Measurements from ENCODE around the gene EOMES.

EOMES gene

DNA sequence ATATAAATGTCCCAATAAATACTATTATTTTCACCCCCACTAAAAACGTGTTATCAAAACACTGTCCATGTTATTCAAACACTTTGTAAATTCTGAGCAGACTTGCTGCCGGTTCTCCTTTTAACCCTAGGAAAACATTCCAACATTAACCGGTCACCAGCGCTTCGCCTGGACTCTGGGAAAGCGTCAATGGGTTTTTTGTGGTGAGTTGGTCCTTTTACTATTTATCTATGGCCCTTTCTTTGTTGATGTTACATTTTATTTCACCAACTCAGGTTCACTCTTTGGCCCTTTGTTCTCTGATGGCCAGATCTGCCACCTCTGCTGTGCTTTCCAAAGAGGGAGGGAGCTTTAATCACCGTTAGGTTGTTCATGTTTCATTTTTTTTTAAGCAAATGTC lies 4.1 kb upstream of the EOMES start:
- Mint-ChIP-seq H3K9me3 (no peaks in the 10 kb centered on the region), H3K4me1 (peaks cover 58% of the 10 kb centered on the region), H3K4me3 (no peak overlapping the region), H3K27ac (no peak overlapping the region), H3K36me3 (no peaks in the 10 kb centered on the region), H3K27me3 (peaks cover 89% of the 10 kb centered on the region)
- no peak for ATAC-seq

DNA sequence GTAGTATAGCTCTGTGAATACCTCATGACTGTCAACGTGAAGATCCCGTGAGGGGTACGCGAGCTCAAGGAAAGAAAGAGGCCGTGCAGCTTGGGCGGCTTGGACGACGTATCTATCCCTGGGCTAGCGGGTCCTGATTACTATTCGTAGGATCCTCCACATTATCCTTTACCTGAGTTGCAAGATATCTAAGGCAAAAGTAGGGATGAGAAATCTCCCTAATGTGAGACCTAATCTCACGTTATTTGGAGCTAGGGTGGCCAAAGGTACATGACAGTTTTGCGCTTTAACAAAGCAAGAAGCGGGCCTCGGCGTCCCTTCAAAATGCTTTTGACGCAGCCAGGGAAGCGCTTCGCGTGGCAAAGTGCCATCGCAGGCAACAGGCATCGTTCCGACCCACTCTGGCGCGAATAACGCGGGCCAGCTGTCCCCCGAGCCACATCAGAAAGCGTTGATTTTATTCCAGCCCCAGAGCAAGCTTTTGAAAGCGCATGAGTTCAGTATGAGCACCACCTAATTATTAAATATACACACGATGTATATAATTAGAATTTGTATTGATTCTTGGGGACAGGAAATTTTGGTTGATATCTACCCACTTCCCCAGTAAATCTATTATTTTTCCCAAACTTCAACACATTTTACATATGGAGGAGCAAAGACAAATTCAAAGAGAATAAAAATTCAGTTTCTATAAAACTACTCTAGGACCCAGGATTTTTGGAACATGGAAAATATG lies 2.5 kb upstream of the EOMES start:
- no peak for ATAC-seq
- H3K4me1 Mint-ChIP-seq: peaks cover 48% of the 10 kb centered on the region
- no peak overlapping the region for H3K4me3 Mint-ChIP-seq
- H3K27me3 Mint-ChIP-seq: peaks cover 89% of the 10 kb centered on the region
- no peaks in the 10 kb centered on the region for H3K9me3 Mint-ChIP-seq
- no peaks in the 10 kb centered on the region for H3K36me3 Mint-ChIP-seq
- H3K27ac Mint-ChIP-seq: no peak overlapping the region

DNA sequence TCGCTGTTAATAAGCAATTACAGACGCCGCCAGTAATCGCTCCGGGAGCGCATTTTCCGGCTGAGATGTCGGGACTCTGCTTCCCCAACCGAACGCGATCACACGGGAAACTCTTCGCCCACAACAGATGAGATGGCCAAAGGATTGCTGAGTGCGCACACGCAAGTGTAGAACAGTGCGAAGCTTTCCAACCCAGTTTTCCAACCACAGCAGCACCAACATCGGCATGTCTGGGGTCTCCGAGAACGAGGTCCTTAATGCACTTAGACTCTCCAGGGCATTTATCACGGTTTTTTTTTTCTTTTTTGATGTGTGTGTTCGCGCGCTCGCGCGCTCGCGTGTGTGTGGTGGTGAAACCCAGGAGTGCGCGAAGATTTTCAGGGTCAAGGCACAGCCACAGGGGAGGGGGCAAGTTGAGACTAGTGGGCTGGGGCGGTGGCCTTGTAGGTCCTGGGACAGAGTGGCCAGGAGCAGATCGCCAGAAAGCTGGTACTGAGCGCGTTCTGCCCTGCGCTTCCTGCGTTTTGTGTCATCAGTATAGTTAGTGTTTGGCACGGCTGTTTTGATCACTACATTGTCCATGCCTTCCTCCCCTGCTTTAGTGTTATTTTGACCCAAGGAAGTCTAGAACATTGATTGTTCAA lies 1.8 kb upstream of the EOMES start:
- no peaks in the 10 kb centered on the region for H3K36me3 Mint-ChIP-seq
- peaks cover 89% of the 10 kb centered on the region for H3K27me3 Mint-ChIP-seq
- no peaks in the 10 kb centered on the region for H3K9me3 Mint-ChIP-seq
- no peak for ATAC-seq
- H3K27ac Mint-ChIP-seq: no peak overlapping the region
- H3K4me3 Mint-ChIP-seq: no peak overlapping the region
- peaks cover 42% of the 10 kb centered on the region for H3K4me1 Mint-ChIP-seq

DNA sequence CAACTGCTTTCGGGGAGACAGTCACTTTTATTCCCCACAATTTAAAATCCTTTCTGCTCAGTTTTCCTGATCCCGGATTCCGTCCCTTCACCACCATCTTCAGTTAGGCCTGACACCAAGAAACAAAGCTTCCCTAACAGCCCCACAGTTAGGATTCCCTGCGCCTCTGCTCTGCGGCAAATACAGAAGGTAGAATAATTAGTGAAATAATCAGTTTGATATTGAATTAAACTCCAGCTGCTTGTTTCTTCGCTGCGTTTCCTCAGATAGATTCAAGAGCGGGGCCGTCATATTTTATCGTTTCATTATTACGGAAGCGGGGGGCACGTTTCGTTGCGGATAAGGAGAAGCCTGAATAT lies 1.3 kb upstream of the EOMES start:
- peaks cover 37% of the 10 kb centered on the region for H3K4me1 Mint-ChIP-seq
- ATAC-seq: no peak

DNA sequence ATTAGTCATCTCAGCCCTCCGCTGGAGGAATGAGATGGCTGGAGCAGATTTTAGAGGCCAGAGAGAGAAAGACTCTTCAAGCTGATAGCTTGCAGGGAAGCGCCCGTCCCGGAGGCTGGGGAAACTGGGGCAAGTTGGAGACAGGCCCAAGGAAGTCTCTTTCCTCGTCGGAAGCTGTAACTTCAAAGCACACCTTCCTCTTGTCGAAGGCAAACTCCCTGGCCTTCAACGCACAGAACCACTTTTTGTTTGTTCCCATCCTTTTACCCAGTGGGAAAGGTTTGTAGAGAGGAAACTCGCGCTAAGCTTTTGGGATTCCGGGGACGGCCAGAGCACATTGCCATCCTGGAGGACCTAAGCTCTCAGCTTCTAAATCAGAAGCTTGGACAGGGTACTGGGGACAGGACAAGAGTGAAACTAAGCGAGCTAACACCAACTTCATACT lies 900 bp upstream of the EOMES start:
- ATAC-seq: no peak
- peaks cover 33% of the 10 kb centered on the region for H3K4me1 Mint-ChIP-seq
- no peaks in the 10 kb centered on the region for H3K36me3 Mint-ChIP-seq
- no peaks in the 10 kb centered on the region for H3K9me3 Mint-ChIP-seq
- no peak overlapping the region for H3K4me3 Mint-ChIP-seq
- H3K27ac Mint-ChIP-seq: no peak overlapping the region
- peaks cover 89% of the 10 kb centered on the region for H3K27me3 Mint-ChIP-seq

More for the DNA sequence above, 1.3 kb upstream of the EOMES start:
- Mint-ChIP-seq H3K9me3 (no peaks in the 10 kb centered on the region), H3K4me3 (no peak overlapping the region), H3K36me3 (no peaks in the 10 kb centered on the region), H3K27ac (no peak overlapping the region), H3K27me3 (peaks cover 89% of the 10 kb centered on the region)

DNA sequence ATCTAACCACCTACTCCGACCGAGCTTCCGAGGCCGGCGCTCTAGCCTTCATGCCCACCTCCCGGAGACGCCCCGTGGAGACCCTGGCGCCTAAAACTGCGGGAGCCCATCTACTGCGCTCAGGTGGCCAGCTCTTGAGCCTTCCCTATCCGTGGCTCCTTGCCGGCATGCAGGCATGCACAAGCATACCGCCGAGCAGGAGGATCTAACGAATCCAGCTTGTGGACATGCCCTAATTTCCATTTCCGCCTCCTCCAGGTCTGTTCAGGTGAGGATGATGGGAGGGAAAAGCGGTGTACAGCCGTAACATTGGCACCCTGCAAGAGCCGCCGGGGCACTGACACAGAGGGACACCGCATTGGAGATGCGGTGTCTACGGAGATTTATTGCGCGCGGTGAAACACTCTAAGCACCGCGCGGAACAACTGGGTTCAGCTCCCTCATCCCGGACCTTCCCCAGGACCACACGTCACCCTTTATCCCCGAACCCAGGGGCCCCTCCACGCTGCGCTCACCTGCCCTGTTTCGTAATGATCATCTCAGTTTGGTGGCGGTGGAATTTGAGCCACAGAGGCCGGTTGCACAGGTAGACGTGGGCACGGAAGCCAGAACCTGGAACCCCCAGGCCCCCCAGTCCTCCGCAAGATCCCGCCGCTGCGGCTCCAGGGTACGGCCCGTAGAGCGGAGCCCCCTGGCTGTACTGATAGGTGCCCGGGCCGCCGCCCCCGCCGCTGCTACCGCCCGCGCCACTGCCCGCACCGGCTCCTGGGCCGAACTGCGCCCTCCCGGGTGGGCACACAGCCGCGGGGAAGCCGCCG lies 1.0 kb downstream of the EOMES start:
- Mint-ChIP-seq H3K4me1 (peaks cover 30% of the 10 kb centered on the region), H3K4me3 (peak overlapping the region; percentile 56), H3K9me3 (no peaks in the 10 kb centered on the region), H3K27me3 (peaks cover 90% of the 10 kb centered on the region), H3K36me3 (no peaks in the 10 kb centered on the region), H3K27ac (no peak overlapping the region)
- ATAC-seq: no peak

DNA sequence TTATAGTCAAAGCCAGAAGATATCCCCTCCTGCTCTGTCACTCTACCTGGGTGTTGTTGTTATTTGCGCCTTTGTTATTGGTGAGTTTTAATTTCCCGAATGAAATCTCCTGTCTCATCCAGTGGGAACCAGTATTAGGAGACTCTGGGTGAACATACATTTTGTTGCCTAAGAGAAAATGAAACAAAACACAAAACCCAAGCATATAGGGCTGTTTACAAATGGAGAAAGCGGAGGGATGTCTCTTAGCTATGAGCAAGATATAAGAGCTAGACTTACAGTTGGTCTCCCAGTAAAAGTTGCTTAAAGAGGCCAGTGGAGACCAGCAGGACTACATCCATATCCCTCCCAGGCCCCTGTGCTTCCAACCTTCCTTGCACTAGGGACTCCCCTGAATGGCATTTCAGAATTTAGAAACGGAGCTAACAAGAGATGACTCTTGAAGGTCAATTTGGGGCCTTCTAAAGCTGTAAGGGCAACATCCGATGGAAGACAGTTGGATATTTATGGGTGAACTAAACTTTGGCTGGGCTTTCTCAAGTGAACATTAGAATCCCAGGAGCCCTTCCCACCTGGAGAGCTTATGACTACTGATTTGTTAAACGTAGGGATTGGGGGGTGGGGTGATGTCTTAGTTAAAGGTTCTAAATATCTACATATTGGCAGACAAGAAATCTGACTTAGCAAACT lies 2.7 kb downstream of the EOMES start:
- Mint-ChIP-seq H3K9me3 (no peaks in the 10 kb centered on the region), H3K36me3 (no peaks in the 10 kb centered on the region), H3K27ac (no peak overlapping the region), H3K27me3 (peaks cover 94% of the 10 kb centered on the region), H3K4me1 (peaks cover 39% of the 10 kb centered on the region), H3K4me3 (no peak overlapping the region)
- no peak for ATAC-seq

DNA sequence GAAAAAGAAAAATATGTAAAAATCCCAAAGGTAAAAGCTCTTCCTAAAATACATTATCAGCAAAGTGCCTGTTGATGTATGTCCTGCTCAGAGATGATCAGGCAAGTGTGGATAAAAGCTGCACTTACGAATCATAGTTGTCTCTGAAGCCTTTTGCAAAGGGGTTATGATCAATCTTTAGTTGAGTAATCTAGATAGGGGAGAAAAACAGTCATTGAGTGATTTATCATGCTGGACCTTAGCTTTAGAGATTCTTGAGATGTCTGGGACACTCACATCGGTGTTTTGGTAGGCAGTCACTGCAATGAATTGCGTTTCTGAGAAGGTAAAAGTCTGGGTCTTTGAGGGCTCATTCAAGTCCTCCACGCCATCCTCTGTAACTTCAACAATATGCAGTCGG lies 3.7 kb downstream of the EOMES start:
- no peak for ATAC-seq
- no peaks in the 10 kb centered on the region for H3K36me3 Mint-ChIP-seq
- no peaks in the 10 kb centered on the region for H3K9me3 Mint-ChIP-seq
- H3K4me3 Mint-ChIP-seq: no peak overlapping the region
- H3K27me3 Mint-ChIP-seq: peaks cover 94% of the 10 kb centered on the region
- peaks cover 40% of the 10 kb centered on the region for H3K4me1 Mint-ChIP-seq
- H3K27ac Mint-ChIP-seq: no peak overlapping the region

DNA sequence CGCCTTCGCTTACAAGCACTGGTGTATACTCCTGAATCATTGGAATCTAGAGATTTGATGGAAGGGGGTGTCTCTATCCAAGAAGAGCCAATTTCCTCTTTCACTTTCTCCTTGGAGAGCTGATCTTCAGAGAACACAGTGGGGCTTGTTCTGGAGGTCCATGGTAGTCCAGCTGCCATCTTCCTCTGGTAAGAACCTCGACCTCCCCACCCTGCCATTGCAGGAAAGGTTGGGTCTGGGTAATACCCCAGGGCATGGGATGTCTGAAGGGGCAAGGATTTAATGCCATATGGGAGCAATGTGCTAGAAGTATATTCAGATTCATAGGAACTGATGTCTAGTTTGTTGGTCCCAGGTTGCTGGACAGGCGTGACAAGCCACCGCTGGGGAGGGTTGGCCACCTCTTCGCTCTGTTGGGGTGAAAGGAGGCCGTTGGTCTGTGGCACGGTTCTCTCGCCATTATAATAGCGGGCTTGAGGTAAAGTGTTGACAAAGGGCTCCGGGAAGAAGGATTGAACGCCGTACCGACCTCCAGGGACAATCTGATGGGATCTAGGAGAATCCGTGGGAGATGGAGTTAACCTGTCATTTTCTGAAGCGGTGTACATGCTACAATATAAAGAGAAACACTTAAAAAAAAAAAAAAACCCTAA lies 4.8 kb downstream of the EOMES start:
- peaks cover 41% of the 10 kb centered on the region for H3K4me1 Mint-ChIP-seq
- H3K4me3 Mint-ChIP-seq: no peak overlapping the region
- H3K27me3 Mint-ChIP-seq: peaks cover 94% of the 10 kb centered on the region
- no peaks in the 10 kb centered on the region for H3K9me3 Mint-ChIP-seq
- no peak for ATAC-seq
- no peaks in the 10 kb centered on the region for H3K36me3 Mint-ChIP-seq
- H3K27ac Mint-ChIP-seq: no peak overlapping the region

DNA sequence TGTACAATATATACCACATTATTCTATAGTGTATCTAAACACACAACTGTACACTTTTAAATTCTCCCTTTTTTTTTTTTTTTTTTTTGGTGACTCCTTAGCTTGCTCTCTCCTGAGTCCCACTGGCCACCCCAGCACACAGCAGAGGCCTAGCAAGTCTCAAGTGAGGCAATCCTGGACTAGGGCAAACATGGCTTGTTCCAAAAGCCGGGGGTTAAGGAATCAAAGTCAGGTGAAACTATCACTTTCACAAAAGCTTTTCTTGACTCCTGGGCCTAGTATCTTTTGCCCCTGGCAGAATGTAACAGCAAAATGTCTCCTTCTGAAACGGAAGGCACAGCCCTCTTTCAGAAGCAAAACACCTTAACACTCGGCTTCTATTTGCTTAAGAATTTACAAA lies 5.8 kb downstream of the EOMES start:
- H3K36me3 Mint-ChIP-seq: no peaks in the 10 kb centered on the region
- H3K4me1 Mint-ChIP-seq: peaks cover 42% of the 10 kb centered on the region
- H3K4me3 Mint-ChIP-seq: no peak overlapping the region
- H3K9me3 Mint-ChIP-seq: no peaks in the 10 kb centered on the region
- no peak for ATAC-seq
- peaks cover 97% of the 10 kb centered on the region for H3K27me3 Mint-ChIP-seq
- H3K27ac Mint-ChIP-seq: no peak overlapping the region

DNA sequence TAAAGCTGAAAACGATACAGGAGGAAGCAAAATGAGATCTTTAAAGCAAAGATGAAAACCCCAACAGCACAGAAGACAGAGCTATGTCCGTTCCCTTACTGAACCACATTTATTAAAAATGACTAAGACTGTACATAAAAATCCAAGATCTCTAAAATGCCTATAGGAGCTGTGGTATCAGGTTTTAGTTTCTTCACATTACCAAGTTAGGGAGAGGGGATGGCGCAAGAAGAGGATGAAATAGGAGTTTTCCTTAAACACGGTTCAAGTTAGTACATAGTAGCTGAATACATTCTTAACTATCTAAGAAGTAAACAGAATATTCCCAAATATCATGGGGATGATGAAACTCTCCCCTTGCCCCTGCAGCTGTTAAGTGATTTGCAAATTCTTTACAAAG lies 6.3 kb downstream of the EOMES start:
- no peaks in the 10 kb centered on the region for H3K36me3 Mint-ChIP-seq
- peaks cover 37% of the 10 kb centered on the region for H3K4me1 Mint-ChIP-seq
- H3K9me3 Mint-ChIP-seq: no peaks in the 10 kb centered on the region
- ATAC-seq: no peak
- no peak overlapping the region for H3K4me3 Mint-ChIP-seq
- H3K27ac Mint-ChIP-seq: no peak overlapping the region
- H3K27me3 Mint-ChIP-seq: peaks cover 97% of the 10 kb centered on the region

DNA sequence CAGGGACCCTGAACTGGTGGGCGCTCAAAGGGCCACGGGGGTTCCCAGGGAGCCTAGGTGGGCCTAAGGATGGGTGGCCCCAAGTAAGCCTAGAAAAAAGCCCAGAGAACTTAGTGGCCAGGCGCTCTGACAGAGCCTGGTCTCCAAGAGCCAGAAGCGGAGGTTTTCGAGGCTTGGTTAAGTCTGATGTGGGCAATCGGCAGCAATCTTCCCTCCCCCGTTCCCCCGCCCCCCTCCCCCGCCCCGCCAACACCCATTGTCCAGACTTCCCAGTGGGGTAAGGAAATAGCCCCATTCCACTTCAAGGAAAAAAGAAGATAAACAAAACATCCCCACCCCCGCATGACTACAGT lies 6.7 kb downstream of the EOMES start:
- peaks cover 35% of the 10 kb centered on the region for H3K4me1 Mint-ChIP-seq
- H3K36me3 Mint-ChIP-seq: no peaks in the 10 kb centered on the region
- peaks cover 97% of the 10 kb centered on the region for H3K27me3 Mint-ChIP-seq
- H3K9me3 Mint-ChIP-seq: no peaks in the 10 kb centered on the region
- no peak overlapping the region for H3K4me3 Mint-ChIP-seq
- H3K27ac Mint-ChIP-seq: no peak overlapping the region
- no peak for ATAC-seq

DNA sequence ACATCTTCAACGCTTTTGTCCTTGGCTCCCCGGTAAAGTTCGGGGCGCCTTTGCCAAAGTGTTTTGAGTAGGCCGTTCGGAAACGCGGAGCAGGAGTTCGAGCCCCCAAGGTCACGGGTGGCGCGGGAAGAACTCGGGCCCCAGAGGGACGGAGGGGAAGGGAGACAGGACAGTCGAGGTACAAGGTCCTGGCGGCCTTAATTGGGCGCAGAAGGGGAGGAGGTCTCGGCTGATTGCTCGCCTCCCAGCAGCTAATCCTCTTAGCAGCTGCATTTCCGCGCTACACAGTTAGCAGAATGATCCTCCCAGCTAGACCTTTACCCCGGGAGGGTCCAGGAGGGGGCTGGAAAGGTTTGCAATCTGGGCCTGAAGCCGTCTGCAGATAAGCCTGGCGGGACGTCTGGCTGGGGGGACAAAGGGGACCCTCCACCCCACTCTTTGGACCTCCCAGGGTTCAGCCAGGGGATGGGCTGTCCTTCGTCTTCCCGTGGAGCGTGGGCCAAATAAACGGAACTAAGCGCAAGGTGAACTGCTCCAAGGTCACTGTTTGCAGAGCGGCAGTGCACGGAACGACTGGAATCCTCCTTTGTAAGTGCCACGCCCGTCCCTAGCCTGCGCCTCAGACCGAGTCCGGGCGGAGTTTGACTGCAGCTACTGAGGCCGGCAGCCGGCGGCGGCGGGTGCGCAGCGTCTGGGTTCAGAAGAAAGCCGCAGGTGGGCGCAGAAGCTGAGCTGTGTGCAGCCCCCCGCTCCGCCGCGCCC lies 7.2 kb downstream of the EOMES start:
- Mint-ChIP-seq H3K36me3 (no peaks in the 10 kb centered on the region), H3K27me3 (peaks cover 97% of the 10 kb centered on the region), H3K4me1 (peaks cover 35% of the 10 kb centered on the region), H3K9me3 (no peaks in the 10 kb centered on the region), H3K4me3 (peak overlapping the region; percentile 0), H3K27ac (no peak overlapping the region)
- ATAC-seq: no peak

DNA sequence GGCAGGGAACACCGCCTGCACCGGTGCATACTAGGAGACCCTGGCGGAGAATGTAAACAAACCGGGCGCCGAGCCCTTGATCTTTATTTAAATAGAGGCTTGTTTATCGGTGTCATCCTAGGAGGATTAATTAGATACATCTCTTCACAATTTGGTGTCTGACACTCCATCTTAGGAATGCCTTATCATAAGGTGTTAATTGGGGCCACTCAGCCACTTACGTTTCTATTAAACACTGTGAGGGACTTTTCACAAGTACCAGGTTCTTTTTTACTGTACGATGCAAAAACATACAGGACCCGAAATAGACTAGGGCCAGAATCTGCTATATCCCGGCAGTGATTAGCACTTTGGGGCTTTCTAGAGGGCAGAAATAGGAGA lies 8.0 kb downstream of the EOMES start:
- H3K4me1 Mint-ChIP-seq: peaks cover 35% of the 10 kb centered on the region
- no peaks in the 10 kb centered on the region for H3K9me3 Mint-ChIP-seq
- no peak for ATAC-seq
- H3K27me3 Mint-ChIP-seq: peaks cover 92% of the 10 kb centered on the region
- H3K4me3 Mint-ChIP-seq: peak overlapping the region; percentile 92
- no peak overlapping the region for H3K27ac Mint-ChIP-seq
- no peaks in the 10 kb centered on the region for H3K36me3 Mint-ChIP-seq

Data from stimulated activated memory B cell treated with anti-CD40 and anti-IgM and Interleukin-4, amounts not matched to agents 10 μg/mL and 1 μg/mL and 100 μg/mL, for 72 hours (primary cell).